DOHH2 (cell line): Measurements from ENCODE around the gene MTRFR.

Experiments used
- CTCF ChIP-seq: fragments of 200-600 bp; sonication (generic); IDR thresholded peaks from one replicate; pipeline ENCODE4 v1.5.1; 2014; ENCODE audit warnings: antibody characterized with exemption, mild to moderate bottlenecking, low read depth, low read length; ENCODE audit not compliant: poor library complexity, severe bottlenecking
- EZH2phosphoT487 ChIP-seq: fragments of 200-600 bp; sonication (generic); IDR thresholded peaks from 2 replicates; pipeline ENCODE4 v1.6.1; 2017; ENCODE audit warnings: borderline replicate concordance, mild to moderate bottlenecking, antibody characterized with exemption, low read length, moderate library complexity, mixed read lengths

- TF ChIP-seq CTCF (no peak), EZH2phosphoT487 (no peak)
Measured at GRCh38 chr12:123227581-123228258, 5.5 kb upstream of the MTRFR start.
